Measurements from ENCODE around the gene SNX7. TPM values are rescaled to one million over a fixed set of nuclear protein-coding genes. Genes with fewer than 3 reads are reported as not detected.

SNX7 gene
- total RNA-seq, 3 donors from 2014 or later, result 22.6 to 31.5 (median 24.0) TPM

DNA sequence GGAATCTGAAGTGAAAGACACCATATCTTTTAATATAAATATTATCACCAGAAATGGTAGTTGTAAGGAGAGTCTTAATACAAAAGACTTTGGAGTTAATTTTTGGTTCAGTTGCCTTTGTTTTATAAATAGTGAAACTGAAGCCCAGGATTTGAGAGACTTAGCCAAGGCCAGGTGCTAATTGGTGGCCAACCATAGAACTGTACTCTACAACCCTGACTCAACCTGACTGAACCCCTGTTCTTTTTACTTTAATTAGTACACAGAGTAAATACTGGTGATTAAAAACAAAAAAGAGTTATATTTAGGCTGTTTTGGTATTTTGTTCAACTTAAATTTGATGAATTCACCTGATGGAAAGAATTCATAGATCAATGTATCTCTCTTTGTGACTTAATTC, 76.3 kb downstream of the SNX7 start:
- DNase-seq (ENCODE audit: low spot score in 2 of 2), result no peak
- Histone ChIP-seq H3K9me3 (no peaks in the 10 kb centered on the region), H3K4me3 (no peak overlapping the region), H3K27ac (no peak overlapping the region), H3K36me3 (peaks cover 4% of the 10 kb centered on the region), H3K27me3 (no peaks in the 10 kb centered on the region), H3K4me1 (no peaks in the 10 kb centered on the region)
- TF ChIP-seq POLR2AphosphoS5 (IDR thresholded peaks at IDR 0.05), result no peak
- TF ChIP-seq, protein P1, sequence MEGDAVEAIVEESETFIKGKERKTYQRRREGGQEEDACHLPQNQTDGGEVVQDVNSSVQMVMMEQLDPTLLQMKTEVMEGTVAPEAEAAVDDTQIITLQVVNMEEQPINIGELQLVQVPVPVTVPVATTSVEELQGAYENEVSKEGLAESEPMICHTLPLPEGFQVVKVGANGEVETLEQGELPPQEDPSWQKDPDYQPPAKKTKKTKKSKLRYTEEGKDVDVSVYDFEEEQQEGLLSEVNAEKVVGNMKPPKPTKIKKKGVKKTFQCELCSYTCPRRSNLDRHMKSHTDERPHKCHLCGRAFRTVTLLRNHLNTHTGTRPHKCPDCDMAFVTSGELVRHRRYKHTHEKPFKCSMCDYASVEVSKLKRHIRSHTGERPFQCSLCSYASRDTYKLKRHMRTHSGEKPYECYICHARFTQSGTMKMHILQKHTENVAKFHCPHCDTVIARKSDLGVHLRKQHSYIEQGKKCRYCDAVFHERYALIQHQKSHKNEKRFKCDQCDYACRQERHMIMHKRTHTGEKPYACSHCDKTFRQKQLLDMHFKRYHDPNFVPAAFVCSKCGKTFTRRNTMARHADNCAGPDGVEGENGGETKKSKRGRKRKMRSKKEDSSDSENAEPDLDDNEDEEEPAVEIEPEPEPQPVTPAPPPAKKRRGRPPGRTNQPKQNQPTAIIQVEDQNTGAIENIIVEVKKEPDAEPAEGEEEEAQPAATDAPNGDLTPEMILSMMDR (IDR thresholded peaks at IDR 0.05), result no peak
- TF ChIP-seq POLR2A (IDR thresholded peaks at IDR 0.05), result no peak
- intact Hi-C loops (cut with DNase I; ENCODE audit: low total_unique reads), result no loop called here

- TF ChIP-seq POLR2AphosphoS5 (IDR thresholded peaks at IDR 0.05), result no peak
- TF ChIP-seq, protein P1 (IDR thresholded peaks at IDR 0.05), result no peak
- TF ChIP-seq POLR2A (IDR thresholded peaks at IDR 0.05), result no peak
- Histone ChIP-seq H3K9me3 (no peaks in the 10 kb centered on the region), H3K4me3 (no peak overlapping the region), H3K4me1 (no peaks in the 10 kb centered on the region), H3K27ac (no peak overlapping the region), H3K27me3 (no peaks in the 10 kb centered on the region), H3K36me3 (peaks cover 4% of the 10 kb centered on the region)
- intact Hi-C loops (cut with DNase I; ENCODE audit: low total_unique reads), result no loop called here
- DNase-seq (ENCODE audit: low spot score in 2 of 2), result no peak
Measured at GRCh38 chr1:98739762-98740161, 78.2 kb downstream of the SNX7 start.

DNA sequence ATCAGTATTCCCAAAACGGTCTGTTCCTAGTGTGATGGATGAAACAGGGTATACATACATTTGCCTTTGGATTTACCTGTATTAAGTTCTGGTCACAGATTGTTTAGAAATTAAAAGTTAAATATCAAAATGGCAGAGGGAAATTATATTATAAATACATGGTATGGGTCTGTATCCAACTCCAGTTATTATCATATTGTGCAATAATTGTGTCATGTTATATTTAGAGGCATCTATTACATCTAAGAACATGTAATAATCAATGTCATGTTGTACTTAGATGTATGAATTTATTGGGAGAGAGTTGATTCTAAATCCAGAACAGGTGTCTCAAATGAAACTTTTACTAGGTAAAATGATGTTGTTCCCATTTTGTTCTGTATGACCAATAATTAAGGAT, 79.6 kb downstream of the SNX7 start:
- Histone ChIP-seq H3K36me3 (peaks cover 4% of the 10 kb centered on the region), H3K27me3 (no peaks in the 10 kb centered on the region), H3K4me1 (no peaks in the 10 kb centered on the region), H3K9me3 (no peaks in the 10 kb centered on the region), H3K27ac (no peak overlapping the region), H3K4me3 (no peak overlapping the region)
- DNase-seq (ENCODE audit: low spot score in 2 of 2), result no peak
- TF ChIP-seq POLR2AphosphoS5 (IDR thresholded peaks at IDR 0.05) (no peak), POLR2A (IDR thresholded peaks at IDR 0.05) (no peak)
- TF ChIP-seq, protein P1 (IDR thresholded peaks at IDR 0.05), result no peak
- intact Hi-C loops (cut with DNase I; ENCODE audit: low total_unique reads), result no loop called here

DNA sequence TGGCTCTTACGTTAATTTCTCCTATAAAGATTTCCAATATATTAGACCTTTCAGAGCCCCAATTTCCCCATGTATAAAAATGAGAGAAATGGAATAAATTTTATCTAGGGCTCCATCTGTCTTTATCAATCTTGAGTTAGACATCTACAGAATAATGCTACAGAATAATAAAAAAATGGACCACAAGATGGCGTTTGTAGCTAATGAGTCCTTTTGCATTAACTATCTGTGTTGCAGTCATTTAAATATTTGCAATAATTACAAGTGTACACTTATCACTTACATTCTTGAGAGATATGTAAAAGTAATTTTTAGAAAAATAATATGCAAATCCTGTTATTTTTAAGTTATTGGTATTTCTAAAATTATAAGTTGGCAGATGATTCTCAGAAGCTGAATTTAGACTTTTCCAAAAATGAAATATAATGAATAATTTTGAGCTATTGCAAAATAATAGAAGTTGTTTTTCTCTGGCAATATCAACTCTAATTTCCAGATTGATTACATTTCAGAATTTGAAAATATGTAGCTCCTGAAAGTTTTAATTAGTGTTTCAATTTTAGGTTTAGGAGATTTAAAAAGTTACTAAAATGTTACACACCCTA, 87.7 kb downstream of the SNX7 start:
- H3K27me3 ChIP-seq, result no peaks in the 10 kb centered on the region
- no peaks in the 10 kb centered on the region for H3K36me3 ChIP-seq
- no peak overlapping the region for H3K4me3 ChIP-seq
- H3K27ac ChIP-seq, result no peak overlapping the region
- intact Hi-C loops (cut with DNase I; ENCODE audit: low total_unique reads), result no loop called here
- TF ChIP-seq POLR2A (IDR thresholded peaks at IDR 0.05) (no peak), POLR2AphosphoS5 (IDR thresholded peaks at IDR 0.05) (no peak)
- TF ChIP-seq, protein P1 (IDR thresholded peaks at IDR 0.05), result no peak
- H3K4me1 ChIP-seq, result no peaks in the 10 kb centered on the region
- no peak for DNase-seq (ENCODE audit: low spot score in 2 of 2)
- H3K9me3 ChIP-seq, result no peaks in the 10 kb centered on the region

- DNase-seq (ENCODE audit: low spot score in 2 of 2), result no peak
- Histone ChIP-seq H3K27ac (no peak overlapping the region), H3K4me3 (no peak overlapping the region), H3K27me3 (no peaks in the 10 kb centered on the region), H3K9me3 (no peaks in the 10 kb centered on the region), H3K4me1 (no peaks in the 10 kb centered on the region), H3K36me3 (no peaks in the 10 kb centered on the region)
- TF ChIP-seq, protein P1 (IDR thresholded peaks at IDR 0.05), result no peak
- TF ChIP-seq POLR2A (IDR thresholded peaks at IDR 0.05) (no peak), POLR2AphosphoS5 (IDR thresholded peaks at IDR 0.05) (no peak)
- intact Hi-C loops (cut with DNase I; ENCODE audit: low total_unique reads), result no loop called here
Measured at GRCh38 chr1:98754176-98754575, 92.7 kb downstream of the SNX7 start.

Data from breast epithelium (tissue), 4 donors.